T-cell (primary cell): ENCODE results near the gene HTRA2. TPM values are rescaled to one million over a fixed set of nuclear protein-coding genes. Genes with fewer than 3 reads are reported as not detected.
A peak's percentile ranks its signal among the peaks of the same experiment; 100 is the strongest.
"Not testable (repeated sequence)": the region's sequence is repeated elsewhere in the genome, so short reads cannot be mapped to it uniquely, and the experiment has no call there.

Experiments used
- ATAC-seq, 4 experiments: fragments of 200-7000 bp in 3 of 4; fragments of 150-1000 bp in 1 of 4; cut with Tn5 transposase; replicated peaks in 1 of 4; 1 replicate in 3 of 4; 2 replicates in 1 of 4; pipeline ENCODE4 v1.10.0; 2021; ENCODE audit warnings: moderate library complexity in 3 of 4, mild to moderate bottlenecking in 2 of 4, moderate number of reproducible peaks in 1 of 4
- CTCF ChIA-PET, 2 donors: fragments of 300-600 bp; sonication (Branson Sonifier 250); formaldehyde crosslinking; loops; one replicate each; lab custom pipeline; 2022; ENCODE audit warnings: antibody characterized with exemption in 2 of 2; lab: Charles Lee
- POLR2A ChIA-PET, 2 donors: fragments of 300-600 bp; sonication (Branson Sonifier 250); formaldehyde crosslinking; loops; one replicate each; lab custom pipeline; 2022; ENCODE audit warnings: antibody characterized with exemption in 2 of 2; lab: Charles Lee
- DNase-seq, 35 experiments: peaks; one replicate each; pipeline versions ENCODE4 v3.0.0 to v3.0.0-alpha.2; 2013 to 2023
- H3K27ac ChIP-seq: one replicate; pipeline ENCODE4 v1.5.1; 2013; ENCODE audit warnings: low read length
- H3K27me3 ChIP-seq, 2 experiments: replicated peaks in 1 of 2; 1 replicate in 1 of 2; 2 replicates in 1 of 2; pipeline versions ENCODE4 v1.6.1 to v1.7.0; 2013; ENCODE audit warnings: low read length in 1 of 2, mixed read lengths in 1 of 2; ENCODE audit not compliant: control insufficient read depth in 2 of 2, insufficient read depth in 2 of 2; ENCODE audit errors: extremely low read depth in 1 of 2
- H3K36me3 ChIP-seq, 2 donors: 1 replicate in 1 of 2; 2 replicates in 1 of 2; pipeline versions ENCODE4 v1.6.1 to v1.7.0; 2013; ENCODE audit warnings: low read length in 1 of 2; ENCODE audit not compliant: control insufficient read depth in 2 of 2, insufficient read depth in 1 of 2; ENCODE audit errors: extremely low read depth in 1 of 2
- H3K4me1 ChIP-seq, 2 experiments: 1 replicate in 1 of 2; 2 replicates in 1 of 2; pipeline versions ENCODE4 v1.6.1 to v1.7.0; 2013; ENCODE audit warnings: low read length in 2 of 2, mixed read lengths in 1 of 2; ENCODE audit not compliant: insufficient read depth in 2 of 2, control insufficient read depth in 1 of 2; ENCODE audit errors: extremely low read depth in 1 of 2
- H3K4me3 ChIP-seq, 2 donors: 1 replicate in 1 of 2; 2 replicates in 1 of 2; pipeline versions ENCODE4 v1.5.1 to v1.7.0; 2013; ENCODE audit warnings: mild to moderate bottlenecking in 2 of 2, low read length in 1 of 2, moderate library complexity in 1 of 2; ENCODE audit not compliant: control insufficient read depth in 1 of 2; ENCODE audit errors: extremely low read depth in 1 of 2
- H3K9me3 ChIP-seq: 2 replicates; pipeline ENCODE4 v1.7.0; 2013
- H3K27ac Mint-ChIP-seq, 2 donors: one replicate each; pipeline ENCODE4 v1.8.0; 2020 to 2021; ENCODE audit warnings: mild to moderate bottlenecking in 2 of 2, mixed read lengths in 2 of 2
- H3K27me3 Mint-ChIP-seq, 2 donors: one replicate each; pipeline ENCODE4 v1.8.0; 2021 to 2022; ENCODE audit warnings: mixed read lengths in 2 of 2
- H3K36me3 Mint-ChIP-seq: one replicate; pipeline ENCODE4 v1.8.0; 2021; ENCODE audit warnings: mixed read lengths
- H3K4me1 Mint-ChIP-seq, 3 donors: one replicate each; pipeline ENCODE4 v1.8.0; 2020 to 2022; ENCODE audit warnings: mixed read lengths in 3 of 3, mild to moderate bottlenecking in 1 of 3
- H3K4me3 Mint-ChIP-seq, 3 donors: one replicate each; pipeline ENCODE4 v1.8.0; 2020 to 2022; ENCODE audit warnings: mild to moderate bottlenecking in 3 of 3, mixed read lengths in 3 of 3, moderate library complexity in 3 of 3
- H3K9me3 Mint-ChIP-seq, 3 donors: one replicate each; pipeline ENCODE4 v1.8.0; 2020 to 2022; ENCODE audit warnings: mixed read lengths in 3 of 3
- WGBS: methylation state at CpG from one replicate; pipeline ENCODE4 v1.1.5; 2013; ENCODE audit warnings: missing lambda C conversion rate; ENCODE audit not compliant: insufficient coverage; 5-methylcytosine and 5-hydroxymethylcytosine counted together
- total RNA-seq, 35 experiments: library from RNA in 6 of 35; stranded (reverse) in 6 of 35; fragments of 120-200 nt in 1 of 35; gene quantifications; one replicate each; pipeline versions ENCODE4 v1.2.1 to v1.2.4 and lab custom pipeline; 2013 to 2026

Gene HTRA2
- total RNA-seq, 5 donors from 2014 or later (not counting 1 experiment from before 2014, with no cell fraction given), result 25.1 to 45.2 (median 38.3) TPM

- H3K27me3 ChIP-seq, DNase-seq, ATAC-seq, H3K9me3 Mint-ChIP-seq, H3K9me3 ChIP-seq, H3K27me3 Mint-ChIP-seq: not testable (repeated sequence)
- Mint-ChIP-seq H3K4me3 (peak overlapping the region; percentile 91 to 100 (median 99)), H3K36me3 (peaks cover 27% of the 10 kb centered on the region), H3K4me1 (peaks cover 25 to 44% (median 34%) of the 10 kb centered on the region in 3 donors), H3K27ac (peak overlapping the region; percentile 99 to 100)
- Histone ChIP-seq H3K36me3 (peaks cover 0 to 32% of the 10 kb centered on the region in 2 donors), H3K27ac (peak overlapping the region; percentile 67), H3K4me1 (peaks cover 13 to 30% of the 10 kb centered on the region in 2 experiments), H3K4me3 (peak overlapping the region in 1 of 2 donors; percentile 98)
- ChIA-PET CTCF (interaction anchor here (0.6 to 3.3 kb wide), 12 partner anchors 13 to 105 kb away, joined by 3 to 35 read pairs (median 6); partner anchors contain the start of genes DQX1 (in 1 of the 2), INO80B (in 1 of the 2), PCGF1 (in 1 of the 2) and WBP1 (in 1 of the 2)), POLR2A (interaction anchor here (0.5 to 0.8 kb wide), 4 partner anchors 10 to 306 kb away, joined by 4 to 5 read pairs (median 4); no protein-coding TSS in a partner anchor)
- WGBS, result 89% methylated on average over 11 of the region's 19 CpGs
Observed at GRCh38 chr2:74483675-74484164, 46.0 kb upstream of the HTRA2 start.

GRCh38 chr2:74486141-74486540, 43.6 kb upstream of the HTRA2 start:
- Histone ChIP-seq H3K36me3 (peaks cover 8 to 43% of the 10 kb centered on the region in 2 donors), H3K4me3 (no peak overlapping the region), H3K9me3 (no peaks in the 10 kb centered on the region), H3K4me1 (peaks cover 8 to 20% of the 10 kb centered on the region in 2 experiments), H3K27me3 (no peaks in the 10 kb centered on the region), H3K27ac (no peak overlapping the region)
- Mint-ChIP-seq H3K4me3 (no peak overlapping the region), H3K4me1 (peaks cover 19 to 27% (median 19%) of the 10 kb centered on the region in 3 donors), H3K9me3 (no peaks in the 10 kb centered on the region), H3K27ac (no peak overlapping the region), H3K27me3 (no peaks in the 10 kb centered on the region), H3K36me3 (peaks cover 37% of the 10 kb centered on the region)
- WGBS, result no CpG with 5 or more reads among the region's 2 CpGs
- ATAC-seq (no peak), DNase-seq (no peak)
- ChIA-PET CTCF (no interaction called here), POLR2A (no interaction called here)

GRCh38 chr2:74488643-74489481, 40.9 kb upstream of the HTRA2 start:
- Mint-ChIP-seq H3K4me1 (peaks cover 4 to 8% (median 4%) of the 10 kb centered on the region in 3 donors), H3K4me3 (no peak overlapping the region), H3K36me3 (peaks cover 52% of the 10 kb centered on the region), H3K27me3 (no peaks in the 10 kb centered on the region), H3K27ac (no peak overlapping the region), H3K9me3 (no peaks in the 10 kb centered on the region)
- 100% methylated on average over 4 of the region's 9 CpGs for WGBS
- H3K4me3 ChIP-seq, result no peak overlapping the region
- POLR2A ChIA-PET, result interaction anchor here in 1 of 2 donors (1.0 kb wide), 1 partner anchor 42 kb away, joined by 3 read pairs; no protein-coding TSS in a partner anchor
- peaks cover 26 to 71% of the 10 kb centered on the region in 2 donors for H3K36me3 ChIP-seq
- no peaks in the 10 kb centered on the region for H3K9me3 ChIP-seq
- CTCF ChIA-PET, result interaction anchor here in 1 of 2 donors (0.9 kb wide), 1 partner anchor 10 kb away, joined by 3 read pairs; no protein-coding TSS in a partner anchor
- ATAC-seq, result no peak
- no peak overlapping the region for H3K27ac ChIP-seq
- no peaks in the 10 kb centered on the region for H3K27me3 ChIP-seq
- no peak for DNase-seq
- H3K4me1 ChIP-seq, result peaks cover 0 to 1% of the 10 kb centered on the region in 2 experiments

GRCh38 chr2:74489906-74490305, 39.8 kb upstream of the HTRA2 start:
- WGBS, result 80% methylated on average over 1 of the region's 9 CpGs
- Mint-ChIP-seq H3K4me3 (no peak overlapping the region), H3K36me3 (peaks cover 58% of the 10 kb centered on the region), H3K27me3 (no peaks in the 10 kb centered on the region), H3K9me3 (no peaks in the 10 kb centered on the region), H3K27ac (no peak overlapping the region), H3K4me1 (peaks cover 1 to 4% (median 4%) of the 10 kb centered on the region in 3 donors)
- H3K4me3 ChIP-seq, result no peak overlapping the region
- peaks cover 26 to 73% of the 10 kb centered on the region in 2 donors for H3K36me3 ChIP-seq
- no peaks in the 10 kb centered on the region for H3K9me3 ChIP-seq
- H3K4me1 ChIP-seq, result no peaks in the 10 kb centered on the region
- ChIA-PET POLR2A (interaction anchor here in 1 of 2 donors (1.0 kb wide), 1 partner anchor 41 kb away, joined by 3 read pairs; no protein-coding TSS in a partner anchor), CTCF (interaction anchor here in 1 of 2 donors (0.7 to 0.9 kb wide), 2 partner anchors 11 to 666 kb away, joined by 3 to 7 read pairs; no protein-coding TSS in a partner anchor)
- H3K27me3 ChIP-seq, result no peaks in the 10 kb centered on the region
- H3K27ac ChIP-seq, result no peak overlapping the region
- DNase-seq (no peak), ATAC-seq (no peak)

- Histone ChIP-seq H3K36me3 (peaks cover 26 to 61% of the 10 kb centered on the region in 2 donors), H3K9me3 (no peaks in the 10 kb centered on the region), H3K27ac (no peak overlapping the region), H3K4me3 (no peak overlapping the region), H3K27me3 (no peaks in the 10 kb centered on the region), H3K4me1 (no peaks in the 10 kb centered on the region)
- Mint-ChIP-seq H3K4me3 (no peak overlapping the region), H3K9me3 (no peaks in the 10 kb centered on the region), H3K27ac (no peak overlapping the region), H3K27me3 (no peaks in the 10 kb centered on the region), H3K36me3 (peaks cover 46% of the 10 kb centered on the region), H3K4me1 (peaks cover 0 to under 1% (median 0%) of the 10 kb centered on the region in 3 donors)
- POLR2A ChIA-PET, result no interaction called here
- no peak for DNase-seq
- WGBS, result 96% methylated on average over 11 of the region's 12 CpGs
- no peak for ATAC-seq
- CTCF ChIA-PET, result interaction anchor here in 1 of 2 donors (1.1 kb wide), 1 partner anchor 19 kb away, joined by 3 read pairs; the partner anchor contains the start of gene MRPL53
Observed at GRCh38 chr2:74491648-74492544, 37.8 kb upstream of the HTRA2 start.
